OCI-LY3 (cell line): ENCODE measurements around the gene SDHD.

Source experiments
- EZH2phosphoT487 ChIP-seq: fragments of 200-600 bp; shearing (Covaris generic); IDR thresholded peaks from 2 replicates; pipeline ENCODE4 v1.6.1; 2018; ENCODE audit warnings: antibody characterized with exemption, mixed run types, low read depth
- TF ChIP-seq, protein P1 (sequence below): fragments of 200-600, 300-600 bp; sonication (generic); IDR thresholded peaks from 2 replicates; pipeline ENCODE4 v1.5.1; 2014; ENCODE audit warnings: antibody characterized with exemption, low read length, low read depth

DNA sequence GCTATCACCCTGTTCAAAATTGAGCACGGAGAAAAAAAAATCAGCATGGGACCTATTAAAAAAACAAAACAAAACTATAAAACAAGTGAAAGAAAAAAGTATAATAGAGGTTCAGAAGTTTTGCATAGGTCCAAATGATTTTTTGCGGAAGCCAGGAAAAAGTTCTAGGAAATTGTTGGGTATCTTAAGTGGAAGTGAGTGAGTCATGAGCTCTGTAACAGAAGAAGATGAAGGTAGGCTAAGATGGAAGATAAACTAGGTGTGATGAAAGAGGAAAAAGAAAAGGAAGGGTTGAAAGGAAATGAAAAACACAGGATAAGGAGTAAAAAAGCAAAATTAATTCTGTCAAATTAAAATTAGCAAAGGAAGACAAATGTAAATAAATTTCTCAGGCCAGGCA, 27.8 kb downstream of the SDHD start:
- TF ChIP-seq, protein P1, sequence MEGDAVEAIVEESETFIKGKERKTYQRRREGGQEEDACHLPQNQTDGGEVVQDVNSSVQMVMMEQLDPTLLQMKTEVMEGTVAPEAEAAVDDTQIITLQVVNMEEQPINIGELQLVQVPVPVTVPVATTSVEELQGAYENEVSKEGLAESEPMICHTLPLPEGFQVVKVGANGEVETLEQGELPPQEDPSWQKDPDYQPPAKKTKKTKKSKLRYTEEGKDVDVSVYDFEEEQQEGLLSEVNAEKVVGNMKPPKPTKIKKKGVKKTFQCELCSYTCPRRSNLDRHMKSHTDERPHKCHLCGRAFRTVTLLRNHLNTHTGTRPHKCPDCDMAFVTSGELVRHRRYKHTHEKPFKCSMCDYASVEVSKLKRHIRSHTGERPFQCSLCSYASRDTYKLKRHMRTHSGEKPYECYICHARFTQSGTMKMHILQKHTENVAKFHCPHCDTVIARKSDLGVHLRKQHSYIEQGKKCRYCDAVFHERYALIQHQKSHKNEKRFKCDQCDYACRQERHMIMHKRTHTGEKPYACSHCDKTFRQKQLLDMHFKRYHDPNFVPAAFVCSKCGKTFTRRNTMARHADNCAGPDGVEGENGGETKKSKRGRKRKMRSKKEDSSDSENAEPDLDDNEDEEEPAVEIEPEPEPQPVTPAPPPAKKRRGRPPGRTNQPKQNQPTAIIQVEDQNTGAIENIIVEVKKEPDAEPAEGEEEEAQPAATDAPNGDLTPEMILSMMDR, result no peak
- TF ChIP-seq EZH2phosphoT487, result no peak
